Activated CD4-positive, alpha-beta T cell treated with anti-CD3 and anti-CD28 coated beads, Interleukin-2, amount 50 U/mL, for 24 hours (primary cell): ENCODE data around the gene WDR27.
"Not testable (repeated sequence)": the region's sequence is repeated elsewhere in the genome, so short reads cannot be mapped to it uniquely, and the experiment has no call there.

Source experiments
- DNase-seq, 2 donors: peaks; one replicate each; pipeline ENCODE4 v3.0.0-alpha.2; 2020; ENCODE audit warnings: low read depth in 1 of 2, low spot score in 1 of 2

Gene WDR27

DNA sequence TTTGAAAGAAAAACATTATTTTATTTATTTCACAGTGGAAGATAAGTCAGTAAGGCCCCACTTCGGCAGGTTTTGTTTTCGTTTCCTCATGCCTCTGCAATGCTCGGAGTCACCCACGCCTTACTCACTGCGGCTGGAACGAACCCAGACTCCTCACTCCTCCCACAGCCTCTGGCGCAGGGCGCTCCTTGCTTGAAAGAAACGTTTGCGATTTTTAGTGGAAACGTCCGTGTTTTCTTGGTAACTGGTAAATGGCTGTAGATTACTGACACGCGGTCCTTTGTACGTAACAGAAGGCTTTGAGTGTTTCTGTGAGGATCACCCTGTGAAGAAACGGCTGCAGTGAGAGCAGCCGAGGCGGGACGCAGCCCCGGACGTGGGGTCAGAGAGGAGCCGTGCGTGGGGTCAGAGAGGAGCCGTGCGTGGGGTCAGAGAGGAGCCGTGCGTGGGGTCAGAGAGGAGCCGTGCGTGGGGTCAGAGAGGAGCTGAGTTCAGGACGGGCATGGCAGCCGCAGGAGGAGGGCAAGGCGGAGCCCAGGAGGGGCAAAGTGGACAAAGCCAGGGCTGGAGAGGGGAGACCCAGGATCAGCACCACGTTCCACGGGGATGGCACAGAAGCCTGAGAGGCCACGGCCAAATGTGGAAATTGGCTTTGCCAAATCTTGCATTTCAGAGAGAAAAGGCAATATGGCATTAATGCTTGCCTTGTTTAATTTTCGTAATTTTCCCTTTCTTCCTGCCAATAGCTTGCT is 249.5 kb downstream of the WDR27 start:
- no peak for DNase-seq

DNA sequence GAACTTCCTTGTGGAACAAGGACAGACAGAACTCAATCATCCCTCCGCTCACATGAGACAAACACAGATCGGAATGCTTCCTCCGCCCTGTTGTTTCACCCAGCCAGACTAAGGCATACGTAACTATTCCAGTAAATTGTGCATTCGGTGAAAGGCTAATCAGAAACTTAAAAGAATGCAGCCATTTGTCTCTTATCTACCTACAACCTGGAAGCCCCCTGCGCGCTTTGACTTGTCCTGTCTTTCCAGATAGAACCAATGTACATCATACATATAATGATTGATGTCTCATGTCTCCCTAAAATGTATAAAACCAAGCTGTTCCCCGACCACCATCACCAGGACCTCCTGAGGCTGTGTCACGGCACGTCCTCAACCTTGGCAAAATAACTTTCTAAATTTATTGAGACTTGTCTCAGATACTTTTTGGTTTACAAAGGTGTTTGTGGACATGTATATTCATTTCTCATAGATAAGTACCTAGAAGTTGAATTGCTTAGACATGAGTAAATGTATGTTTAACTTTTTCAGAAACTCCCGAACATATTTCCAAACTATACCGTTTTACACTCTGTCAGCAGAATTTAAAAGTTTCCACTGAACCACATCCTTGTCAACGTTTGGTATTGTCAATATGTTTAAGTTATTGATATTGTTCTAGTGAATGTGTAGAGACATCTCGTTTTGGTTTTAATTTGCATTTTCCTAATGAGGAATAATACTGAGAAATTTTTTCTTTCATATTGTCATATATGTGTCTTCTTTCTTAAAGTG is 250.6 kb downstream of the WDR27 start:
- DNase-seq: no peak

DNA sequence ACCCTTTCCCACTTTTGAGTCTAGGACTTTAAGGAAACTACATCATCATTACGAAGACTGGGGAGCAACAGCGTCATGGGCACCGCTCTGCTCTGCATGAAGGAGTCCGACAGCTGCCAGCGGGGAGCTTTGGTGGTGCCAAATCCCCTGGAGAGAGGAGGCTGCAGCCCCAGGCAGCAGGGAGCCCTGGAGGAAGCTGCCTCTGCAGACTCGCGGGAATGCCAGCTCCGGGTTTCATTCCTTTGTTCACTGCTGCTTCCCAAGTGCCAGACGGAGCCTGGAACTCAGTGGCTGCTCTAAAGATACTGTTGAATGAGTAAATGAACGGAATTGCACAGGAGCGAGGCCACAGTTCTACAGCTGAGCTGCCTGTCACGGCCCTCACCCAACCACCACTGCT is 251.7 kb downstream of the WDR27 start:
- DNase-seq: no peak

DNA sequence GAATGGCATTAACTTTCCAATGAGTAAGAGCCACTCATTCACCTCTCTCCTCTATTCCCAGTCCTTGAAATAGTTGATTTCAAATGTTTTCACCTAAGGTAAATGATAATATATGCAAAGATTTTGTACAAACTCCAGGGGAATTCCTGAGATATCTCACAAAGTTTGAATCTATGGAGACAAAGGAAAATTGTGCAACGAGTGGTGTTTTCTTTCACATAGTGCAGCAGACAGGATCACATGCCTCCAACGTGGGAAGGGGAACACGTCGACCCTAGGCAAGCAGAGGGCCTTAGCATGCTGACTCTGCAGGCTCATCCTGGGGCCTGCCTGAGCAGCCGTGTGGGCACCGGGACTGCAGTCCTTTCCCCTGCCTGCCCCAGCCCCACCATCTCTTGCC is 252.6 kb downstream of the WDR27 start:
- DNase-seq: no peak

DNA sequence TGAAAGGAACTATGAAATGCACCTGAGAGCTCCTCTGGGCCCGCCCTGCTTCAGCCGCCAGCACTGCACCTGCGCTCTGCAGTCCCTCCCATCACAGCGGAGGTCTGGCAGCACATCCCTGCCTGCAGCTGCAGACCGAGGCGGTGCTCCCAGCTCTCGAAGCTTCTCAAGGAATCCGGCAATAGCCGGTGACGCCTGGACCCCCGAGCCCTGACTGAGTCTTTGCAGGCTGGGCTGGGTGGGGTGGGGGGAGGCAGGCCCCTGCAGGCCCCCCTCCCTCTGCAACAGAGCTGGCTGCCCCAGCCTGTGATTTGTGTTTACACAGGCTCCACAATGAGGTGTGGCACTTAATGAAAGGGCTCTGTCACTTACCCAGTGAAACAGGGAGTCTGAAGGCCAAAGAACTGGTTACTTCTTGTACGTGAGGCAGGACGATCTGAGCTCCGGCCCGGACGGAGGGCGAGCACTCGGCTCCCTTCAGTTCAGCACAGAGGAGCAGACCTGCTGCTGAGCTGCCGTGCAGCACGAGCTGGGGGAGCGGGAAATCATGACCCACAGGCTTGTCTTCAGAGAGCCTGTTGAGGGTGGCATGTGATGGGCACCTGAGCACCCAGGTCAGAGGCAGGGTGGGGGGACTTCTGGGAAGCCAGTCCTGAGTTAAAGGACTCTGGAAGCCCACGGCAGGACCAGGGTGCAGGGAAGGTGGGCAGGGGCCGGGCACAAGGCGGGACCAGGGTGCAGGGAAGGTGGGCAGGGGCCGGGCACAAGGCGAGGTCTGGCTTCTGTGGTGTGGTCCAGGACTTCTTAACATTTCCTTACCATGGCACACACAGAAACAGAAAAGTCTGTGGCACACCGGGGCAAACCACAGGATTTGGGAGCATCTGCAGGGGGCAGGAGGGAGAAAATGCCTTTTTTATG is 255.9 kb downstream of the WDR27 start:
- DNase-seq: no peak

DNA sequence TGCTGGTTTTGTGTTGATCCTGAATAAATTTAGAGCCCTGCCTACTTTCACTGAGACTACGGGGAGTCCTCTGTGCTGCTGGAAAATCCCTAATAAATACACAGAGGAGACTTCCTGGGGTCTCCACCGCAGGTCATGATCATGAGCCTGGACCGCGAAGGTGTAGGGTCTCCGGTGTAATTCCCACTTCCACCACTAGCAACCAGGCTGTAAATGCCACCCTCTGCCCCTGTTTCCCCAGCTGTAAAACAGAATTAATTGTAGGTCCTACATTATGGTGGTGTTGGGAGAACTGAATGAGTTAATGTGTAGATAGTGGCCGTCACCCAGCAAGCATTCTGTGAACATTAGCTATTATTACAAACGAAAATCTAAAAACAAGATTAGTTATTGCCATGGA is 256.6 kb downstream of the WDR27 start:
- DNase-seq: no peak

DNA sequence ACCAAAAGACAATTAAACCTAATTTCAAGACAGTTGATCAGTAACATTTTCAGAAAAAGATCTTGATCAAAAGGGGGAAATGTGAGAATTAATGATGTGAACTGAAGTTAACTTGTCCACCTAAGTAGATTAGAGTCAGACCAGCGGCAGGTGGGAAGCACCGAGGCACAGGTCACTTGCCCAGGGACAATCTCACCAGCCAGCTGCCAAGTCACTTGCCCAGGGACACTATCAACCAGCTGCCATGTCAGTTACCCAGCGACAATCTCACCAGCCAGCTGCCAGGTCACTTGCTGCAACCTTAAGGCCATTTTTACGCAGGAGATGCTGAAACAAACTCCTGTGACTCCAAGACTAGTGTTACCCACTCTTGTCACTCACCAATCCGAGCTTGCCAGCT is 260.5 kb downstream of the WDR27 start:
- no peak for DNase-seq

DNA sequence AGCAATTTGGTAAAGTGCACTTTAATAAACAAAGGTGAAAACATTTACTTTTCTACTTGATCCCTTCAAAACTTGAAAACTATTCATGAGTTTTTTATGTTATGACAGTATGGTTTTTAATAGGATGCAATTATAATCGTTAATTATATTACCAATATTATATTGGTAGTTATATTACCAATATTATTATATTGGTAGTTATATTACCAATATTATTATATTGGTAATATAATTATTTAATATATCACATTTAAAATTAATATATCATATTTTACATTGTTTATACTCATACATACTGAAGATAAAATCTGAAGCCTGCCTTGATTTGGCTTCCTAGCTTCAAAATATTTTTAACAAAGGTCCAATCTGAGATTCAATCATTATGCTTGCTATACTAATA is 262.1 kb downstream of the WDR27 start:
- no peak for DNase-seq

DNA sequence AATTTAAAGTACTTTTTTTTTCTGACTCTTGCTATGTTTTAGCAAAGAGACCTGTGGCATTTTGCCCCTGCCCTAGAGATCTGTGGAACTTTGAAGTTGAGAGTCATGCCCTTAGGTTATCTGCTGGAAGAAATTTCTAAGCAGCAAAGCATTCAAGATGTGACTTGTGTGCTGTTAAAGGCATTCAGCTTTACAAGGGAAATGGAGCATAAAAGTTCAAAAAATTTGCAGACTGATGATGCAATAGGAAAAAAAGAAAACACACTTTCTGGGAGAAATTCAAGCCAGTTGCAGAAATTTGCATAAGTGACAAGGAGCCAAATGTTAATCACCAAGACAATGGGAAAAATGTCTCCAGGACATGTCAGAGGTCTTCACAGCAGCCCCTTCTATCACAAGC is 267.3 kb downstream of the WDR27 start:
- DNase-seq: not testable (repeated sequence)

DNA sequence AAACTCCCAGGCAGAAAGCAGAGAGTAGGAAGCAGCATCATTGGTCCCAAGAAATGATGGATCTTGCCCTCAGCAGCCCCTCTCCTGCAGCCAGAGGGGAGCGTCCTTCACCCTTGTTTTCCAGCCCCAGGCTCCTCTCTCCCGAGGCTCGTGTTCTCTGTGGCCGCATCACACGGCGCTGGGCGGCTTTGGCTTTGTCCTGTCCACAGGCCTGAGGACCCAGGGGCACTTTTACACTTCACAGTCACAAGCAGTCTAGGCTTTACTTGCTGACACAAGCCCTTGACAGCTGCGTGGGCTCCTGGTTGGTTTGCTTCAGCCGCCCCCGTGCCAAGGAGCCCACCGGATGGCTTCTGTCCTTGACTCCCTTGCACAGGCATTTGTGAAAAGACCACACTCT is 272.8 kb downstream of the WDR27 start:
- DNase-seq: no peak

DNA sequence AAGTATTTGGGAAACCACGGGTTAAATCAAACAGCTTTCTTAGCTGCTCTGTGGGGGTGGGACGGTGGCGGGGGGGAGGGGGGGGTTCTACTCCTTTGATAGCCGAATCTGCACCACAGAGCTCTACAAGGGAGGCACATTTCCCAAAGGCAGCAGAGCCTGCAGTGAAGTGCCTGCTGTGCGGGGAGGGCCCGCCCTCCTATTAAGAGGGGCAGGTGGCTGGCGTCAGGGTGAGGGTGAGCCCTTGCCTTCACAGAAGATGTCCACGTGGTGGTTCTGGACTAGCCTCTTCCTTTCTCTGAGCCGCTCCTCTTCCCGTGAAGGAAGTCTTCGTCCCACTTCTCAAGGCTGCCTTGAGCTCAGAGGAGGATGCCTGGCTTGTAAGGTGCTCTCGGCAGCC is 273.3 kb downstream of the WDR27 start:
- DNase-seq: no peak

DNA sequence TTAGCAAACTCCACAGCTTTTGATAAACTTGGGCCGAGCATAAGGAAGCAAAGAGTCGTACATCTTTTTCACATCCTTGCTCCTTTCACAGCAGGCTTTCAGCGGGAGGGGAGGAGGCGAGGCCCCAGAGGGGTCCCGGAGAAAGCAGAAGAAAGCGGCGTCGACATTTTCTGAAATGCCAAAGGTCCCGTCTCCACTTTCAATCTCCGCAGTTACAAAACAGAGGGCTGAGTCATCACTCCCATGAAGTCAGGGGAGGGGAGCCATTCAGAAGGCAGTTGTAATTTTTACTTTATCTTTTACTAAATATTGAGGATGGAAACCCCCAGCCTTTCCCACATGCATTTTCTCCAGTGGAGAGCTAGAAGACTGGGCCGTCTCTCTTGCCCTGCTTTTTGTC is 274.0 kb downstream of the WDR27 start:
- DNase-seq: no peak

DNA sequence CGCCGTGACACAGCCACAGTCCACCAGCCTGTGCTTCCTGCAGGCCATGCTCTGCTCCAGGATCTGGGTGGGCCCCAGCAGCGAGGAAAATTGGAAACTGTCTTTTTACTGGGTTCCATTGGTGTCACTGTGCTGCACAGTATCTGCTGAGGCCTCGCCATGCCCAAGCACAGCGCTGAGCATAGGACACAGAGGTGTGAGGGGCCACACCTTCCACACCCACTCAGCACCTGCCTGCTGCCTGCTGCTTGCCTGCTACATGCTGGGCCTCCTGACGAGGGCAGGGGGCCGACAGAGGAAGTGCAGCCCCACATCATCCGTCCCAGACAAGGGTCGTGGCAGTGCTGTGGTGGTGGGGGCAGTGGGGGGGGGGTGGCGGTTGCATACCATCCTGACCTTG is 275.2 kb downstream of the WDR27 start:
- DNase-seq: no peak

DNA sequence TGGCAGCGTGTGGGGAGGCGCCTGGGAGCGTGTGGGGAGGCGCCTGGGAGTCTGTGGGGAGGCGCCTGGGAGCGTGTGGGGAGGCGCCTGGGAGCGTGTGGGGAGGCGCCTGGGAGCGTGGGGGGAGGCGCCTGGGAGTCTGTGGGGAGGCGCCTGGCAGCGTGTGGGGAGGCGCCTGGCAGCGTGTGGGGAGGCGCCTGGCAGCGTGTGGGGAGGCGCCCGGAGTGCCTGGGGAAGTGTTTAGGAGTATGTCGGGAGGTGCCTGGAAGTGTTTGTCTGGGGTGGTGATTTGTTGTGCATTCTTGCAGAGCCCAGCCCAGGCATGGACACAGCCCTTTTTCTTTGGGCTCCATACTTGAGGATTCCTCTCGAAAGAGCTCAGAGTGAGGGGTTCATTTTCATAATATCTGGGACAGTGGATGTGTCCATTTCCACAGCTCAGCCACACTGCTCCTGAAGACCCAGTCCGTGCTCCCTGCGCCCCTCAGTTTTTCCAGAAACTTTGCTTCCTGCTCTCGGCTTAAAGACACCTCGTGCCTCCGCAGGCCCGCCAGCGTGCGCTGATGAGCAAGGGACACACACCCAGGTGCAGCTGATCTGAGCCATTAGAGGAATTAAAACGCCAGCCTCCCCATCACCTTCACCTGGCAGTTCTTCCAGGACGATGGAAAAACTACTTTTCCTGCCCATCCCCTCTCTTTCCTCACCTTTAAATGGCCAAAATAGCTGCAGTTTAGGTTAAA is 276.0 kb downstream of the WDR27 start:
- no peak for DNase-seq

DNA sequence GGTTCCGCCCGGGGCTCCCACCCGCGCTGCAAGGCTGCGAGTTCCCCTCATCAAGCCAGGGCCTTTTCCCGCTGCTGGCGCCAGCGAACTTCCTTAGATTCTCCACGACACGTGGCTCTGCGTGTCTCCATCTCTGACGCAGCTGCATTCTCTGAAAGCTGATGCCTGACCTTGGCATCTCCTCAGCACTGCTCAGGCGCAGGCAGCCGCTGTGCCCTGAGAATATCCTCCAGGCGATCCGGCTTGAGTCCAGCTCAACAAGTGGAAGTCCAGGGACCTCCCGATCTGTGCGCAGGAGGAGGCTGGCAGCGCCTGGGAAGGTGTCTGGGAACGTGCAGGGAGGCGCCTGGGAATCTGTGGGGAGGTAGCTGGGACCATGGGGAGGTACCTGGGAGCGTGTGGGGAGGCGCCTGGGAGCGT is 277.0 kb downstream of the WDR27 start:
- no peak for DNase-seq

DNA sequence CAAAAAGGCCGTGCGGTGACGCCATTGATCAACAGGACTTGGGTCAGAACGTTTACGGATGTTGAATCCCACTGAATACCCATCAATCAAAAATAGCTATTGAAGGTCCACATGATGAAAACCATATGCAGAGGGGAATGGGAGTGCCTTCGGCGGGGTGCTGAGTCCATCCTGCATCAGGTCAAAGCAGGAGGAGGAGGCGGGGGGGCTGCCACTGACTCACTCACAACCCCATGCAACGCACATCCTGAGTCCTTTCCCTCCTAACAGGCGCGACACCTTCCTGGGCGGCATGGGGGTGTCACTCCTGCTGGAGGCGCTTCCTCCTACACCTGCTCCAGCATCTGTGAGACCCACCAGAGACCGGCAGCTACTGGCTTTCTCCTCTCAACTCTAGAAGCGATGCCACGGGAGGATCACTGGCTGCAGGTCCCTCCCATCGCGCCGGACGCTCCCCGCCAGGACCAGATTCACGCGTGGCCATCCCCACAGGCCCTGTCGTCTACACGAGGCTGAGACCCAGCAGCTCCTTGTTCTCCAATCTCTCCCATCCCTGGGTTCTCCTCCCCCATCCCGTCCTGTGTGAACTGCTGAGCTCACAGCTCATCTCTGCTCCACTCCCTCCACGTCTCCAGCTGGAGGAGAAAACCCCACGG is 277.6 kb downstream of the WDR27 start:
- DNase-seq: no peak

DNA sequence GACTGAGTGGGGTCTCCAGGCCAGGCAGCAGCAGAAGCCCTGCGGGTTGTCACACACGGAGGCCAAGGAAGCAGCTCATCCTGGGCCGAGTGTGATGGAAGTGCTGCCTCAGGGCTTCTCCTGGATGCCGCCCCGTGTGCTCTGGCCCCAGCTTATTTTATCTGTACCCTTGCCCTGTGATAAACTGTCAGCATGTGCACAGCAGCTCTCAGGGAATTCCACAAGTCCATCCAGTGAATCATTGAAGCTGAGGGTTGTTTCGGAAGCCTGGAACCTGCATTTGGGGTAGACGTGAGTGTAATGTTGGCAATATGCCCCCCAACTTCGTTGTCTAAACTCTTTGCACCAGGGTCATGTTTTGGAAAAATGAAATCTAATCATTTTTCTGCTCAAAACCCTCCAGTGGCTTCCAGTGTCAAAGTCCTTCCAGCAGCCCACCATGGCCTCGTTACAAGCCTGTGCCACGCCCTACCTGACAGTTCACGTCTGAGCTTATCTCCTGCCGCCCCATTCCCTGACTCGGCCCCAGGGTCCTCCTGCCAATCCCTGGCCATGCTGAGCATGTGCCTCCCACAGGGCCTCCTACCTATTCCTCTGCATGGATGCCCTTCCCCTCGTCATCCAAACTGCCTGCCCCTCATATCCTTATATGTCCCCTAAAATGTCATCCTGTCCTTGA is 280.1 kb downstream of the WDR27 start:
- no peak for DNase-seq

DNA sequence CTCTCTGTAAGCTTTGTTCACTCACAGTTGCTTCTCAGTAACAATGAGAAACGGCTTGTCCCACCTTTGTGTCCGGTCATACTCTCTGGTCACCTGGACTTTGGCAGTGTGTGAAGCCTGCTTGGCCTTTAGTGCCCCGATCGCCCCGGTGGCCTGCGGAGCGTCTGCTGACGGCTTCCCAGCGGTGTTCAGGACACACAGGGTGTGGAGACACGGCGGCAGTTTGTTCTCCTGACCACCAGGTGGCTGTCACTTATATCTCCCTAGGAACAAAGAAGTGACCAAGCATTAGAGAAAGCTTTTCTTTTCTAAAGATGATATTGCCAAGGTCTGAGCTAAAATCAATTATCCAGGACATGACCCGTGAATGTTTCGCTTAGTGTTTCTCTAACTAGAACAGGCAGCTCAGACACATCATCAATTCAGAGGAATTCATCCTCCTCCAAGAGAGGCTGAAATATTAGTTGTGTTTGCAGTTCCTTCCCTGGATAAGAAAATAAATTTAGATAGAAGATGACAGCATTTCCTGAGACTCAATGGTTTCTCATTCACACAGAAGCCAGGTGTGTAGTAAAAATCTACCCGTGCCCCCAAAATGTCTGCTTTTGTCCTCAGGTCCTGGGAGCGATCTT is 280.8 kb downstream of the WDR27 start:
- no peak for DNase-seq

DNA sequence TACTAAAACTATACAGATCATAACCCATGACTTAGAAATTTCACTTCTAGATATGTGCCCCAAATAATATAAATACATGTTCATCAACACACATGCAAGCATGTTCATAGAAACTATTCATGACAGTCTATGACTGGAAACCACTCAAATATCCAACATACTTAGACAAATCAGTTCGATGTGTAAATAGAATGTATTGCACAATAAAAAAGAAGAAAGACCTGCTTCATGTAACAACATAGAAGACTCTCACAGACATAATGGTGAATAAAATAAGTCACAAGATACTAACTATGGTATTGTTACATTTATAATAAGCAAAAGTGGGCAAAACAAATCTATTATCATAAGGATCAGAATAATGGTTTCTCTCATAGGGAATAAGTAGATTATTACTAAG is 284.7 kb downstream of the WDR27 start:
- DNase-seq: no peak
